Hepatocyte (in vitro differentiated cells): ENCODE results near the gene TMEM45A. TPM values are rescaled to one million over a fixed set of nuclear protein-coding genes. Genes with fewer than 3 reads are reported as not detected.
A peak's percentile ranks its signal among the peaks of the same experiment; 100 is the strongest.

Experiments used
- DNase-seq: peaks from one replicate; pipeline ENCODE4 v3.0.0-alpha.2; 2016; ENCODE audit warnings: low spot score
- H2AFZ ChIP-seq: fragments of 200-600 bp; sonication (generic); 2 replicates; pipeline ENCODE4 v1.6.0; 2016; ENCODE audit warnings: antibody characterized with exemption, mild to moderate bottlenecking
- H3K27ac ChIP-seq: fragments of 200-600 bp; sonication (generic); 2 replicates; pipeline ENCODE4 v1.5.1; 2016; ENCODE audit warnings: mild to moderate bottlenecking
- H3K27me3 ChIP-seq: fragments of 200-600 bp; sonication (generic); 2 replicates; pipeline ENCODE4 v1.6.1; 2016
- H3K36me3 ChIP-seq: fragments of 200-600 bp; sonication (generic); replicated peaks from 2 replicates; pipeline ENCODE4 v1.5.1; 2016; ENCODE audit warnings: low read depth; ENCODE audit not compliant: insufficient read depth
- H3K4me1 ChIP-seq: fragments of 200-600 bp; sonication (generic); 2 replicates; pipeline ENCODE4 v1.5.1; 2016; ENCODE audit warnings: mild to moderate bottlenecking, moderate library complexity; ENCODE audit not compliant: insufficient read depth
- H3K4me2 ChIP-seq: fragments of 200-600 bp; sonication (generic); 2 replicates; pipeline ENCODE4 v1.6.0; 2016
- H3K4me3 ChIP-seq: fragments of 200-600 bp; sonication (generic); 2 replicates; pipeline ENCODE4 v1.5.1; 2016; ENCODE audit warnings: mild to moderate bottlenecking
- H3K79me2 ChIP-seq: fragments of 200-600 bp; sonication (generic); 2 replicates; pipeline ENCODE4 v1.6.0; 2017; ENCODE audit warnings: mild to moderate bottlenecking
- H3K9me2 ChIP-seq: fragments of 200-600 bp; sonication (generic); replicated peaks from 2 replicates; pipeline ENCODE4 v1.6.0; 2017; ENCODE audit warnings: mild to moderate bottlenecking; ENCODE audit not compliant: insufficient read depth
- H3K9me3 ChIP-seq: fragments of 200-600 bp; sonication (generic); 2 replicates; pipeline ENCODE4 v1.5.1; 2016; ENCODE audit warnings: low read depth, mild to moderate bottlenecking
- H4K20me1 ChIP-seq: fragments of 200-600 bp; sonication (generic); 2 replicates; pipeline ENCODE4 v1.6.0; 2016; ENCODE audit warnings: mild to moderate bottlenecking; ENCODE audit not compliant: insufficient read depth, poor library complexity, severe bottlenecking
- EZH2 ChIP-seq: fragments of 200-600 bp; sonication (generic); IDR thresholded peaks from 2 replicates; pipeline ENCODE4 v1.6.1; 2016; ENCODE audit warnings: antibody characterized with exemption, mild to moderate bottlenecking, borderline replicate concordance
- EZH2phosphoT487 ChIP-seq: fragments of 200-600 bp; sonication (generic); IDR thresholded peaks from one replicate; pipeline ENCODE4 v1.6.1; 2018; ENCODE audit warnings: antibody characterized with exemption, mild to moderate bottlenecking, low read depth, moderate library complexity; ENCODE audit not compliant: unreplicated experiment, severe bottlenecking
- WGBS: methylation state at CpG from one replicate; pipeline ENCODE4 v1.1.6; 2016; ENCODE audit warnings: low lambda C conversion rate; ENCODE audit errors: missing lambda C conversion rate; 5-methylcytosine and 5-hydroxymethylcytosine counted together
- polyA plus RNA-seq: library from polyadenylated mRNA; unstranded; fragments of >200 nt; fragmentation: Nextera tagmentation; extraction: Ambion mirVana; gene quantifications from 2 replicates; pipeline ENCODE4 v1.2.1, GENCODE V29; 2016
- total RNA-seq: library from RNA; depleted of rRNA; stranded (reverse); fragments of >200 nt; gene quantifications from 2 replicates; pipeline ENCODE4 v1.2.3, GENCODE V29; 2014
- TF ChIP-seq, protein P1 (sequence below): fragments of 200-600 bp; sonication (generic); IDR thresholded peaks from 2 replicates; pipeline ENCODE4 v1.5.1; 2016; ENCODE audit warnings: antibody characterized with exemption, mild to moderate bottlenecking; ENCODE audit not compliant: poor library complexity

The TMEM45A gene
- total and polyA plus RNA-seq, 2 experiments from 2014 or later: 82.6 to 88.0 TPM

DNA sequence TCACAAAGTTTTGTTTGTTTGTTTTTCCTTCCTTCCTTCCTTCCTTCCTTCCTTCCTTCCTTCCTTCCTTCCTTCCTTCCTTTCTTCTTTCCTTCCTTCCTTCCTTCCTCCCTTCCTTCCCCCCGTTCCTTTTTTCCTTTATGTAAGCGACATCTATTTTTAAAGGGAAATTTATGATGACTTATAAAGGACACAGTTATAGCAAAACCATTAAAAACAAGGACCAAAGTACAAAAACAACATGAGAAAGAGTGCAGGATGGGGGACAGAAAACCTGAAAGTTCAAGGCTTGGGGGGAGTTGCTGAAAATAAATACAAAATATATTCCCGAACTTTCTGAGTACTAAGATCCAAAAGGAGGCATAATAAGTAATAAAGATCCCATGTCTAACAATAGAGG is 118.8 kb downstream of the TMEM45A start:
- no peaks in the 10 kb centered on the region for H3K4me1 ChIP-seq
- TF ChIP-seq EZH2 (no peak), EZH2phosphoT487 (no peak)
- TF ChIP-seq, protein P1, sequence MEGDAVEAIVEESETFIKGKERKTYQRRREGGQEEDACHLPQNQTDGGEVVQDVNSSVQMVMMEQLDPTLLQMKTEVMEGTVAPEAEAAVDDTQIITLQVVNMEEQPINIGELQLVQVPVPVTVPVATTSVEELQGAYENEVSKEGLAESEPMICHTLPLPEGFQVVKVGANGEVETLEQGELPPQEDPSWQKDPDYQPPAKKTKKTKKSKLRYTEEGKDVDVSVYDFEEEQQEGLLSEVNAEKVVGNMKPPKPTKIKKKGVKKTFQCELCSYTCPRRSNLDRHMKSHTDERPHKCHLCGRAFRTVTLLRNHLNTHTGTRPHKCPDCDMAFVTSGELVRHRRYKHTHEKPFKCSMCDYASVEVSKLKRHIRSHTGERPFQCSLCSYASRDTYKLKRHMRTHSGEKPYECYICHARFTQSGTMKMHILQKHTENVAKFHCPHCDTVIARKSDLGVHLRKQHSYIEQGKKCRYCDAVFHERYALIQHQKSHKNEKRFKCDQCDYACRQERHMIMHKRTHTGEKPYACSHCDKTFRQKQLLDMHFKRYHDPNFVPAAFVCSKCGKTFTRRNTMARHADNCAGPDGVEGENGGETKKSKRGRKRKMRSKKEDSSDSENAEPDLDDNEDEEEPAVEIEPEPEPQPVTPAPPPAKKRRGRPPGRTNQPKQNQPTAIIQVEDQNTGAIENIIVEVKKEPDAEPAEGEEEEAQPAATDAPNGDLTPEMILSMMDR: no peak
- H4K20me1 ChIP-seq: no peaks in the 10 kb centered on the region
- 56% methylated on average over 3 of the region's 3 CpGs for WGBS
- no peaks in the 10 kb centered on the region for H3K36me3 ChIP-seq
- no peak overlapping the region for H3K27ac ChIP-seq
- no peaks in the 10 kb centered on the region for H3K9me2 ChIP-seq
- no peak overlapping the region for H2AFZ ChIP-seq
- no peaks in the 10 kb centered on the region for H3K9me3 ChIP-seq
- no peak overlapping the region for H3K4me3 ChIP-seq
- H3K27me3 ChIP-seq: no peaks in the 10 kb centered on the region
- peaks cover 15% of the 10 kb centered on the region for H3K79me2 ChIP-seq
- DNase-seq: no peak
- peak overlapping the region; percentile 56 for H3K4me2 ChIP-seq

GRCh38 chr3:100613721-100614390 is 121.4 kb downstream of the TMEM45A start:
- H3K27me3 ChIP-seq: no peaks in the 10 kb centered on the region
- peaks cover 19% of the 10 kb centered on the region for H3K79me2 ChIP-seq
- H3K9me2 ChIP-seq: no peaks in the 10 kb centered on the region
- no peaks in the 10 kb centered on the region for H3K36me3 ChIP-seq
- WGBS: 77% methylated on average over 4 of the region's 4 CpGs
- no peak overlapping the region for H2AFZ ChIP-seq
- no peaks in the 10 kb centered on the region for H3K4me1 ChIP-seq
- peak overlapping the region; percentile 48 for H3K27ac ChIP-seq
- TF ChIP-seq, protein P1: no peak
- TF ChIP-seq EZH2phosphoT487 (no peak), EZH2 (no peak)
- no peaks in the 10 kb centered on the region for H3K9me3 ChIP-seq
- no peaks in the 10 kb centered on the region for H4K20me1 ChIP-seq
- no peak for DNase-seq
- peak overlapping the region; percentile 64 for H3K4me2 ChIP-seq
- no peak overlapping the region for H3K4me3 ChIP-seq

GRCh38 chr3:100614941-100615340 is 122.5 kb downstream of the TMEM45A start:
- Histone ChIP-seq H2AFZ (no peak overlapping the region), H3K9me3 (no peaks in the 10 kb centered on the region), H3K4me2 (peak overlapping the region; percentile 64), H3K9me2 (no peaks in the 10 kb centered on the region), H3K27me3 (no peaks in the 10 kb centered on the region), H3K36me3 (no peaks in the 10 kb centered on the region), H3K4me3 (no peak overlapping the region), H4K20me1 (no peaks in the 10 kb centered on the region), H3K27ac (no peak overlapping the region), H3K79me2 (peaks cover 19% of the 10 kb centered on the region), H3K4me1 (no peaks in the 10 kb centered on the region)
- TF ChIP-seq, protein P1: no peak
- DNase-seq: no peak

DNA sequence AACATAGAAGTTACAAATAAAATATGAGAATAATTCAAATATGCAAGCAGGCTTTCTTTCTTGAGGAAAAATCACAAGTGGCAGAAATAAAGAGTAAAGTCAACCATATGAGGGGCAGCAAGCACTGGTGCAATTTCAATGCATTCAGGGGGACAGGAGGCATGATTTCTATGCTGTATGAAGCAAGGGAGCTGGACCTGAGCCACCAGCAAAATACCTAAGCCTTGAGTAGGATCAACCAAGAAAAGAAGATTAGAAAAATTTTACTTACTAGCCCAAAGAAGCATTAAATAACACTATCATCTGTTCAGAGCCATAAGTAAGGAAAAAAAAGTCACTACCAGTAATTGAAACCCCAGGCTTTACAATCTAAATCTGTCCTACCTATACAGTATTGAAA is 123.3 kb downstream of the TMEM45A start:
- Histone ChIP-seq H3K9me3 (no peaks in the 10 kb centered on the region), H2AFZ (no peak overlapping the region), H3K4me2 (peak overlapping the region; percentile 64), H3K79me2 (peaks cover 12% of the 10 kb centered on the region), H3K27me3 (no peaks in the 10 kb centered on the region), H3K36me3 (no peaks in the 10 kb centered on the region), H4K20me1 (no peaks in the 10 kb centered on the region), H3K4me3 (no peak overlapping the region), H3K4me1 (no peaks in the 10 kb centered on the region), H3K9me2 (no peaks in the 10 kb centered on the region), H3K27ac (no peak overlapping the region)
- no peak for DNase-seq
- TF ChIP-seq EZH2phosphoT487: no peak
- no peak for TF ChIP-seq EZH2
- TF ChIP-seq, protein P1: no peak
